ENCODE data around the gene MAPRE3.

MAPRE3 gene

DNA sequence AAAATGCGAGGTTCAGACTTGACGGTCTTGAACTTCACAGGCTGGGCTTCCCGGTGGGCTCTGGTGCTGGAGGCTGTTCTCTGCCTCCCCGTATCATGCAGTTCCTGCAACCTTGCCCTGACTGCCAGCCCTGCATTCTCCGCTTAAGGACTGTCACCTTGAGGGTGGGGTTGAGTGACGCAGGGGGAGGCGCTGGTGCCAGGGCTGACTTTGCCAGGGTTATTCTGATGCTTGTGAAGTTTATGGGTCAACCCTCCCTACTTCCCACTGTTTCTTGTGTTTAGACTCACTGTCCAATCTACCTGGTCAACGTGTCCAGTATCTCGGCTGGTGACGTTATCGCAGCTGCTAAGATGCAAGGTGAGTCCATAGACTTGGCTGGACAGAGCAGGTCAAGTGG, 37.5 kb upstream of the MAPRE3 start:
- no peak for TF ChIP-seq CTCF (IDR thresholded peaks at IDR 0.05; ENCODE audit: insufficient read depth, low read depth, low read length, missing control alignments)
- DNase-seq (ENCODE audit: low read depth) = no peak
- H3K4me3 ChIP-seq (ENCODE audit: low read depth, low read length) = no peak overlapping the region

GRCh38 chr2:26933431-26934334, 36.8 kb upstream of the MAPRE3 start:
- no peak overlapping the region for H3K4me3 ChIP-seq (ENCODE audit: low read depth, low read length)
- no peak for TF ChIP-seq CTCF (IDR thresholded peaks at IDR 0.05; ENCODE audit: insufficient read depth, low read depth, low read length, missing control alignments)
- DNase-seq (ENCODE audit: low read depth) = no peak

- no peak overlapping the region for H3K4me3 ChIP-seq (ENCODE audit: low read depth, low read length)
- no peak for DNase-seq (ENCODE audit: low read depth)
- TF ChIP-seq CTCF (IDR thresholded peaks at IDR 0.05; ENCODE audit: insufficient read depth, low read depth, low read length, missing control alignments) = no peak
Measured at GRCh38 chr2:26934335-26934724, 36.1 kb upstream of the MAPRE3 start.

- no peak overlapping the region for H3K4me3 ChIP-seq (ENCODE audit: low read depth, low read length)
- DNase-seq (ENCODE audit: low read depth) = no peak
- no peak for TF ChIP-seq CTCF (IDR thresholded peaks at IDR 0.05; ENCODE audit: insufficient read depth, low read depth, low read length, missing control alignments)
Measured at GRCh38 chr2:26934985-26935384, 35.5 kb upstream of the MAPRE3 start.

- H3K4me3 ChIP-seq (ENCODE audit: low read depth, low read length) = no peak overlapping the region
- TF ChIP-seq CTCF (IDR thresholded peaks at IDR 0.05; ENCODE audit: insufficient read depth, low read depth, low read length, missing control alignments) = no peak
- DNase-seq (ENCODE audit: low read depth) = no peak
Measured at GRCh38 chr2:26936855-26937254, 33.6 kb upstream of the MAPRE3 start.

- no peak for TF ChIP-seq CTCF (IDR thresholded peaks at IDR 0.05; ENCODE audit: insufficient read depth, low read depth, low read length, missing control alignments)
- no peak for DNase-seq (ENCODE audit: low read depth)
- H3K4me3 ChIP-seq (ENCODE audit: low read depth, low read length) = no peak overlapping the region
Measured at GRCh38 chr2:26938399-26939118, 31.9 kb upstream of the MAPRE3 start.
